Activated CD8-positive, alpha-beta T cell treated with anti-CD3 and anti-CD28 coated beads, Interleukin-2, amount 10 ng/mL, durations not matched to agents 7 days and 5 days (primary cell): ENCODE measurements around the gene FGF18. TPM values are rescaled to one million over a fixed set of nuclear protein-coding genes. Genes with fewer than 3 reads are reported as not detected.

ENCODE experiments used
- ATAC-seq: fragments of 150-1000 bp; cut with Tn5 transposase; one replicate; pipeline ENCODE4 v1.10.0; 2021; ENCODE audit warnings: moderate library complexity
- CTCF ChIA-PET: fragments of 350-600 bp; sonication (Branson Sonifier 250); formaldehyde crosslinking; loops from one replicate; lab custom pipeline; 2021; ENCODE audit warnings: antibody characterized with exemption; lab: Charles Lee
- POLR2A ChIA-PET: fragments of 350-600 bp; sonication (Branson Sonifier 250); formaldehyde crosslinking; loops from one replicate; lab custom pipeline; 2021; ENCODE audit warnings: antibody characterized with exemption; lab: Charles Lee
- DNase-seq: peaks from one replicate; pipeline ENCODE4 v3.0.0-alpha.2; 2020
- H3K27ac Mint-ChIP-seq: one replicate; pipeline ENCODE4 v1.8.0; 2021; ENCODE audit warnings: mild to moderate bottlenecking, mixed read lengths
- H3K27me3 Mint-ChIP-seq: one replicate; pipeline ENCODE4 v1.8.0; 2021; ENCODE audit warnings: low read depth, mixed read lengths
- H3K36me3 Mint-ChIP-seq: one replicate; pipeline ENCODE4 v1.8.0; 2021; ENCODE audit warnings: low read depth, mixed read lengths
- H3K4me1 Mint-ChIP-seq: one replicate; pipeline ENCODE4 v1.8.0; 2021; ENCODE audit warnings: low read depth, mixed read lengths
- H3K4me3 Mint-ChIP-seq: one replicate; pipeline ENCODE4 v1.8.0; 2021; ENCODE audit warnings: mild to moderate bottlenecking, mixed read lengths
- H3K9me3 Mint-ChIP-seq: one replicate; pipeline ENCODE4 v1.8.0; 2022; ENCODE audit warnings: mixed read lengths; ENCODE audit not compliant: insufficient read depth
- total RNA-seq, 2 experiments: library from RNA; stranded (reverse); gene quantifications; one replicate each; pipeline ENCODE4 v1.2.3, GENCODE V29; 2021

FGF18 gene
- total RNA-seq, 2 experiments from 2014 or later, result not detected

GRCh38 chr5:171462928-171463861, 43.7 kb downstream of the FGF18 start:
- POLR2A ChIA-PET, result no interaction called here
- Mint-ChIP-seq H3K4me1 (no peaks in the 10 kb centered on the region), H3K36me3 (no peaks in the 10 kb centered on the region), H3K27ac (no peak overlapping the region), H3K27me3 (peaks cover 2% of the 10 kb centered on the region), H3K4me3 (no peak overlapping the region), H3K9me3 (no peaks in the 10 kb centered on the region)
- DNase-seq (no peak), ATAC-seq (no peak)
- CTCF ChIA-PET, result no interaction called here

- ATAC-seq, result no peak
- DNase-seq, result no peak
- Mint-ChIP-seq H3K27ac (no peak overlapping the region), H3K9me3 (no peaks in the 10 kb centered on the region), H3K27me3 (peaks cover 2% of the 10 kb centered on the region), H3K4me1 (no peaks in the 10 kb centered on the region), H3K4me3 (no peak overlapping the region), H3K36me3 (no peaks in the 10 kb centered on the region)
- POLR2A ChIA-PET, result no interaction called here
- CTCF ChIA-PET, result no interaction called here
These were observed 44.4 kb downstream of the FGF18 start for GRCh38 chr5:171463862-171464229.

GRCh38 chr5:171464829-171465228, 45.4 kb downstream of the FGF18 start:
- DNase-seq, result no peak
- H3K27me3 Mint-ChIP-seq, result peaks cover 2% of the 10 kb centered on the region
- ChIA-PET POLR2A (no interaction called here), CTCF (no interaction called here)
- H3K4me1 Mint-ChIP-seq, result no peaks in the 10 kb centered on the region
- no peaks in the 10 kb centered on the region for H3K36me3 Mint-ChIP-seq
- no peak for ATAC-seq
- no peak overlapping the region for H3K4me3 Mint-ChIP-seq
- no peaks in the 10 kb centered on the region for H3K9me3 Mint-ChIP-seq
- no peak overlapping the region for H3K27ac Mint-ChIP-seq

GRCh38 chr5:171467107-171467506, 47.7 kb downstream of the FGF18 start:
- no peak overlapping the region for H3K4me3 Mint-ChIP-seq
- no peaks in the 10 kb centered on the region for H3K9me3 Mint-ChIP-seq
- DNase-seq (no peak), ATAC-seq (no peak)
- no peaks in the 10 kb centered on the region for H3K36me3 Mint-ChIP-seq
- H3K4me1 Mint-ChIP-seq, result no peaks in the 10 kb centered on the region
- H3K27ac Mint-ChIP-seq, result no peak overlapping the region
- H3K27me3 Mint-ChIP-seq, result peaks cover 2% of the 10 kb centered on the region
- ChIA-PET CTCF (no interaction called here), POLR2A (no interaction called here)

GRCh38 chr5:171469326-171469725, 49.9 kb downstream of the FGF18 start:
- Mint-ChIP-seq H3K36me3 (no peaks in the 10 kb centered on the region), H3K27ac (no peak overlapping the region), H3K27me3 (peaks cover 2% of the 10 kb centered on the region), H3K4me3 (no peak overlapping the region), H3K4me1 (no peaks in the 10 kb centered on the region), H3K9me3 (no peaks in the 10 kb centered on the region)
- DNase-seq, result no peak
- ChIA-PET CTCF (no interaction called here), POLR2A (no interaction called here)
- no peak for ATAC-seq

DNA sequence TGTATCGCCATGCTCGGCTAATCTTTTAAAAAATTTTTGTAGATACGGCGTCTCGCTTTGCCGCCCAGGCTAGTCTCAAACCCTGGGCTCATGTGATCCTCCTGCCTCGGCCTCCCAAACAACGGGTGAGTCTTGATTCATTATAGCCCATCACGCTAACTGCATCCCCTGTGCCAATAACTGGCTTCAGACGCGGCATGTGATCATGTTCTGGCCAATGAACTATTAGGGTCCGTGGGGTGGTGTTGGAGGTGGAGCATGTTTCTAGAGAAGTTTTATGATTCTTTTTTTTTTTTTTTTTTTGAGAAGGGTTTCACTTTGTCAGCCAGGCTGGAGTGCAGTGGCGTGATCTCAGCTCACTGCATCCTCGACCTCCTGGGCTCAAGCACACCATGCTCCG, 51.0 kb downstream of the FGF18 start:
- no peaks in the 10 kb centered on the region for H3K27me3 Mint-ChIP-seq
- no peaks in the 10 kb centered on the region for H3K9me3 Mint-ChIP-seq
- no peak overlapping the region for H3K27ac Mint-ChIP-seq
- DNase-seq (no peak), ATAC-seq (no peak)
- ChIA-PET POLR2A (no interaction called here), CTCF (no interaction called here)
- no peaks in the 10 kb centered on the region for H3K4me1 Mint-ChIP-seq
- no peaks in the 10 kb centered on the region for H3K36me3 Mint-ChIP-seq
- no peak overlapping the region for H3K4me3 Mint-ChIP-seq

DNA sequence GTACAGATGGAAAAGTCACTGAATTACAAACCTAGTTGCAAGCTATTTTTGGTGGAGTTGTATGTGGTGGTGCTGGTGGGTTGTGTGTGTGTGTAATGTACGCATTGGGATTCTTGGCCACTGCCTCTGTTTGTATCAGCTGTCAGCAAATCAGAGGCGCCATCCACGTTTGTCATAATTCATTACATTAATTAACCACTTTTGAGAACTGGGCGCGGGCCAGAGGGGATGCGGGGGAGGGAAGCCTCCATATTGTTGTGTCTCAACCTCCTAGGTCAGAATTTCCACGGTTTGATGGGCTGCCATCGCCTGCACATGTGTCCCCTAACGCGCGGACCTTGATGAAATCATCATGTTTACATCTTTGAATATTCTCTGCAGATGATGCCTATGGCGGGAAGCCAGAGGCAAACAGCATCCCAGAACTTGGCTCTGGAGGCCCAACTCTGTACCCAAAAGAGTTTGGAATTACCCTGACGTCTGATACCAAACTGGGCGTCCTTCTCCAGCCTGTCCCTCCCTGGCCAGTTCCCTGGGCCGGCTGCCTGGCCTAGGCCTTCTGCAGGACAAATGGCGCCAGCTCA, 54.9 kb downstream of the FGF18 start:
- Mint-ChIP-seq H3K9me3 (no peaks in the 10 kb centered on the region), H3K27ac (no peak overlapping the region), H3K36me3 (no peaks in the 10 kb centered on the region), H3K4me1 (peaks cover 6% of the 10 kb centered on the region), H3K4me3 (no peak overlapping the region), H3K27me3 (peaks cover 9% of the 10 kb centered on the region)
- ChIA-PET CTCF (no interaction called here), POLR2A (no interaction called here)
- no peak for ATAC-seq
- DNase-seq, result no peak

GRCh38 chr5:171475596-171475995, 56.1 kb downstream of the FGF18 start:
- ChIA-PET CTCF (no interaction called here), POLR2A (no interaction called here)
- ATAC-seq, result no peak
- H3K4me3 Mint-ChIP-seq, result no peak overlapping the region
- peaks cover 9% of the 10 kb centered on the region for H3K27me3 Mint-ChIP-seq
- H3K27ac Mint-ChIP-seq, result no peak overlapping the region
- DNase-seq, result no peak
- no peaks in the 10 kb centered on the region for H3K9me3 Mint-ChIP-seq
- peaks cover 13% of the 10 kb centered on the region for H3K4me1 Mint-ChIP-seq
- H3K36me3 Mint-ChIP-seq, result no peaks in the 10 kb centered on the region

DNA sequence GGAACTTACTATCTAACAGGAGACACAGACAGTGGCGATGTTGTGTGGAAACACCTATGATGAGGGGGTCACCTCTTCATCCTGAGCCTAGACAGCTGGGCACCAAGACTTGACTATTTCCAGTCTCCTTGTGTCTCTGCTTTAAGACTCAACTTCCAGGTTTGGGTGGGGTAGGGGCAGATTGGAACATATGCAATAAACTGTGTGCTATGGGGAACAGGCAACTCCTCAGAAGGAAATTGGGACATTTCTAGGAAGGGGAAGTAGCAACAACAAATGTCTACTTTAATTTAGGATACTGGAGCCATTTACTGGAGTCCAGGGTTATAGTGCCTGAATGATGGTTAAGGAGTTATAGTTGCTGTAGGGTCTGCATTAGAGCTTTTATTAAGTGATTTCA, 57.3 kb downstream of the FGF18 start:
- no peak for DNase-seq
- ATAC-seq, result no peak
- Mint-ChIP-seq H3K4me3 (no peak overlapping the region), H3K9me3 (no peaks in the 10 kb centered on the region), H3K36me3 (no peaks in the 10 kb centered on the region), H3K4me1 (peaks cover 13% of the 10 kb centered on the region), H3K27me3 (peaks cover 9% of the 10 kb centered on the region), H3K27ac (no peak overlapping the region)
- ChIA-PET POLR2A (no interaction called here), CTCF (no interaction called here)

- H3K4me3 Mint-ChIP-seq, result no peak overlapping the region
- H3K4me1 Mint-ChIP-seq, result peaks cover 13% of the 10 kb centered on the region
- no peak for ATAC-seq
- H3K27ac Mint-ChIP-seq, result no peak overlapping the region
- ChIA-PET POLR2A (no interaction called here), CTCF (no interaction called here)
- peaks cover 9% of the 10 kb centered on the region for H3K27me3 Mint-ChIP-seq
- no peaks in the 10 kb centered on the region for H3K36me3 Mint-ChIP-seq
- no peaks in the 10 kb centered on the region for H3K9me3 Mint-ChIP-seq
- no peak for DNase-seq
These were observed 57.7 kb downstream of the FGF18 start for GRCh38 chr5:171477101-171477500.

DNA sequence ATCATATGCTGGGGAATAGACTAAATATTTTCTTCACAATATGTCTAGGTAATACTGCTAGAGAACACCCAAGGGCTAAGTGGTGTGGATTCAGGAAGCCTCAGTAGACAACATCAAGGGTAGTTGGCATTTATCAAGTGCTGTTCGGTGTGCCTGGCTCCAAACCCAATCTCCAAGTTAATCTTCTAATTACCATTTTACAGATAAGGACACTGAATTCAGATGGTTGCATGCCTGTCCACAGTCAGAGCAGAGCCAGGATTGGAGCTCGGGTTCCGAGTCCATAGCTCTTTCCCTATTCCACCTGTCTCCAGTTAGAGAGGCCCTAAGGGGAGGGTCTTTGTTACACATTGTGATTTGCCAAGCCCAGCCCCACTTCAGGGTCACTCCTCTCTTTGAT, 58.2 kb downstream of the FGF18 start:
- Mint-ChIP-seq H3K4me1 (peaks cover 13% of the 10 kb centered on the region), H3K4me3 (no peak overlapping the region), H3K27me3 (peaks cover 9% of the 10 kb centered on the region), H3K36me3 (no peaks in the 10 kb centered on the region), H3K27ac (no peak overlapping the region), H3K9me3 (no peaks in the 10 kb centered on the region)
- ChIA-PET CTCF (no interaction called here), POLR2A (no interaction called here)
- no peak for ATAC-seq
- DNase-seq, result no peak

- Mint-ChIP-seq H3K27ac (no peak overlapping the region), H3K27me3 (peaks cover 9% of the 10 kb centered on the region), H3K36me3 (no peaks in the 10 kb centered on the region), H3K4me3 (no peak overlapping the region), H3K4me1 (peaks cover 13% of the 10 kb centered on the region), H3K9me3 (no peaks in the 10 kb centered on the region)
- ChIA-PET POLR2A (no interaction called here), CTCF (no interaction called here)
- no peak for ATAC-seq
- DNase-seq, result peak; percentile 23
These were observed 59.7 kb downstream of the FGF18 start for GRCh38 chr5:171478946-171479775.
